Measurements from ENCODE around the gene SPEG. TPM values are rescaled to one million over a fixed set of nuclear protein-coding genes. Genes with fewer than 3 reads are reported as not detected.
"Not testable (repeated sequence)": the region's sequence is repeated elsewhere in the genome, so short reads cannot be mapped to it uniquely, and the experiment has no call there.

SPEG gene
- total and polyA plus RNA-seq, 2 donors (not counting 3 experiments of a cell fraction or from before 2014, with no cell fraction given) = 0.84 to 3.5 TPM

- no peaks in the 10 kb centered on the region for H3K27me3 ChIP-seq (ENCODE audit: control insufficient read depth in 2 of 2, insufficient read depth in 2 of 2, low read length in 2 of 2)
- peaks cover 2% of the 10 kb centered on the region for H3K4me1 ChIP-seq (ENCODE audit: control insufficient read depth, extremely low read depth, insufficient read depth, low read length)
- H3K4me3 ChIP-seq (replicated peaks in 1 of 3; ENCODE audit: insufficient read depth in 1 of 3, low read depth in 1 of 3, low read length in 3 of 3) = no peak overlapping the region
- H3K79me2 ChIP-seq (ENCODE audit: control insufficient read depth, insufficient read depth, low read length) = no peaks in the 10 kb centered on the region
- H3K9ac ChIP-seq (replicated peaks; ENCODE audit: extremely low read depth, insufficient read depth, low read length) = no peak overlapping the region
- no peaks in the 10 kb centered on the region for H3K9me1 ChIP-seq (replicated peaks; ENCODE audit: control insufficient read depth, extremely low read depth, insufficient read depth, low read length)
- CTCF ChIA-PET = interaction anchor here (5.0 kb wide), 1 partner anchor 123 kb away, joined by 29 read pairs; no protein-coding TSS in a partner anchor
- no peak overlapping the region for H3K27ac ChIP-seq (ENCODE audit: insufficient read depth, low read depth, low read length)
- TF ChIP-seq GATA2 (IDR thresholded peaks at IDR 0.05; ENCODE audit: insufficient read depth, insufficient read length, low read depth, low read length) = no peak
- TF ChIP-seq EZH2 (IDR thresholded peaks at IDR 0.05; ENCODE audit: borderline replicate concordance, low read depth, low read length, severe bottlenecking) = no peak
- TF ChIP-seq MYC (IDR thresholded peaks at IDR 0.05; ENCODE audit: low read depth, low read length) = no peak
- POLR2A ChIA-PET = no interaction called here
- no peaks in the 10 kb centered on the region for H3K9me3 ChIP-seq (replicated peaks; ENCODE audit: control insufficient read depth, insufficient read depth, low read length)
- no peak for FAIRE-seq
- H2AFZ ChIP-seq (ENCODE audit: low read depth, low read length) = no peak overlapping the region
- DNase-seq (ENCODE audit: low read depth, low spot score) = no peak
- no peaks in the 10 kb centered on the region for H4K20me1 ChIP-seq (replicated peaks; ENCODE audit: control insufficient read depth, extremely low read depth, insufficient read depth, low read length)
- intact Hi-C loops (cut with micrococcal nuclease) (no loop called here), dilution Hi-C loops (cut with MboI; ENCODE audit: extremely low pct_ligation_motif_present, low sequenced_read_pairs) (no loop called here)
- no peaks in the 10 kb centered on the region for H3K36me3 ChIP-seq (ENCODE audit: control insufficient read depth in 2 of 2, extremely low read depth in 1 of 2, insufficient read depth in 2 of 2, low read length in 2 of 2)
- H3K4me2 ChIP-seq (ENCODE audit: insufficient read depth, low read length) = no peak overlapping the region
- BruUV-seq (replicated peaks) = no TSS peak
Measured at GRCh38 chr2:219406861-219407230, 27.8 kb upstream of the SPEG start.

- dilution Hi-C loops (cut with MboI; ENCODE audit: extremely low pct_ligation_motif_present, low sequenced_read_pairs); H2AFZ ChIP-seq (ENCODE audit: low read depth, low read length); DNase-seq (ENCODE audit: low read depth, low spot score); intact Hi-C loops (cut with micrococcal nuclease); BruUV-seq (replicated peaks); H3K36me3 ChIP-seq (ENCODE audit: control insufficient read depth in 2 of 2, extremely low read depth in 1 of 2, insufficient read depth in 2 of 2, low read length in 2 of 2); H3K4me1 ChIP-seq (ENCODE audit: control insufficient read depth, extremely low read depth, insufficient read depth, low read length); H3K4me3 ChIP-seq (replicated peaks in 1 of 3; ENCODE audit: insufficient read depth in 1 of 3, low read depth in 1 of 3, low read length in 3 of 3); H3K9me3 ChIP-seq (replicated peaks; ENCODE audit: control insufficient read depth, insufficient read depth, low read length); H3K27me3 ChIP-seq (ENCODE audit: control insufficient read depth in 2 of 2, insufficient read depth in 2 of 2, low read length in 2 of 2); H3K27ac ChIP-seq (ENCODE audit: insufficient read depth, low read depth, low read length); H3K9ac ChIP-seq (replicated peaks; ENCODE audit: extremely low read depth, insufficient read depth, low read length); FAIRE-seq; H3K4me2 ChIP-seq (ENCODE audit: insufficient read depth, low read length); H4K20me1 ChIP-seq (replicated peaks; ENCODE audit: control insufficient read depth, extremely low read depth, insufficient read depth, low read length); H3K9me1 ChIP-seq (replicated peaks; ENCODE audit: control insufficient read depth, extremely low read depth, insufficient read depth, low read length); H3K79me2 ChIP-seq (ENCODE audit: control insufficient read depth, insufficient read depth, low read length); POLR2A ChIA-PET: not testable (repeated sequence)
- CTCF ChIA-PET = interaction anchor here (5.0 kb wide), 1 partner anchor 122 kb away, joined by 29 read pairs; no protein-coding TSS in a partner anchor
Measured at GRCh38 chr2:219407343-219407742, 27.3 kb upstream of the SPEG start.
